Uterus (tissue), 4 donors: ENCODE measurements around the gene ADD1. TPM values are rescaled to one million over a fixed set of nuclear protein-coding genes. Genes with fewer than 3 reads are reported as not detected.

ENCODE experiments used
- DNase-seq, 2 donors: peaks; one replicate each; pipeline ENCODE4 v3.0.0-alpha.2; 2019 to 2020
- H3K27ac ChIP-seq, 2 donors: fragments of 200-600 bp; sonication (generic); 1 replicate in 1 of 2; 2 replicates in 1 of 2; pipeline ENCODE4 v1.5.1; 2016 to 2018
- H3K27me3 ChIP-seq, 2 donors: fragments of 200-600 bp; sonication (generic); one replicate each; pipeline ENCODE4 v1.5.1; 2018 to 2019; ENCODE audit warnings: control low read depth in 1 of 2
- H3K36me3 ChIP-seq, 2 donors: fragments of 200-600 bp; sonication (generic); one replicate each; pipeline ENCODE4 v1.5.1; 2019; ENCODE audit warnings: control low read depth in 1 of 2
- H3K4me1 ChIP-seq, 2 donors: fragments of 200-600 bp; sonication (generic); one replicate each; pipeline ENCODE4 v1.5.1; 2018 to 2019; ENCODE audit warnings: control low read depth in 1 of 2
- H3K4me3 ChIP-seq, 2 donors: fragments of 200-600 bp; sonication (generic); 1 replicate in 1 of 2; 2 replicates in 1 of 2; pipeline ENCODE4 v1.5.1; 2018 to 2019; ENCODE audit warnings: mild to moderate bottlenecking in 1 of 2
- H3K9me3 ChIP-seq, 2 donors: fragments of 200-600 bp; sonication (generic); one replicate each; pipeline ENCODE4 v1.5.1; 2019; ENCODE audit warnings: control low read depth in 1 of 2
- POLR2A ChIP-seq, 2 donors: fragments of 450-650 bp; IDR thresholded peaks; one replicate each; pipeline ENCODE4 v1.6.1; 2016; ENCODE audit warnings: antibody characterized with exemption in 2 of 2, mild to moderate bottlenecking in 1 of 2, moderate library complexity in 1 of 2
- intact Hi-C: fragments of 100-400 bp; cut with DNase I; formaldehyde crosslinking; loops from one replicate; pipeline ENCODE4 v1.15.1; 2023; ENCODE audit warnings: low total_unique reads
- total RNA-seq, 4 donors: library from RNA; depleted of rRNA in 3 of 4; stranded (reverse); fragments of >200 nt in 3 of 4; gene quantifications; one replicate each; pipeline versions ENCODE4 v1.1.0 to v1.2.4, GENCODE V29; 2014 to 2023
- TF ChIP-seq, protein P1 (sequence below), 4 experiments: fragments of 200-600 bp in 2 of 4; fragments of 450-650 bp in 2 of 4; sonication (generic) in 2 of 4; IDR thresholded peaks; one replicate each; pipeline ENCODE4 v1.5.1; 2016 to 2019; ENCODE audit warnings: antibody characterized with exemption in 4 of 4, mild to moderate bottlenecking in 2 of 4, moderate library complexity in 1 of 4
- donor health status: DM: yes; HTN: yes; CAD: no.

Gene ADD1
- total RNA-seq, 4 donors from 2014 or later: 161 to 403 (median 225) TPM

DNA sequence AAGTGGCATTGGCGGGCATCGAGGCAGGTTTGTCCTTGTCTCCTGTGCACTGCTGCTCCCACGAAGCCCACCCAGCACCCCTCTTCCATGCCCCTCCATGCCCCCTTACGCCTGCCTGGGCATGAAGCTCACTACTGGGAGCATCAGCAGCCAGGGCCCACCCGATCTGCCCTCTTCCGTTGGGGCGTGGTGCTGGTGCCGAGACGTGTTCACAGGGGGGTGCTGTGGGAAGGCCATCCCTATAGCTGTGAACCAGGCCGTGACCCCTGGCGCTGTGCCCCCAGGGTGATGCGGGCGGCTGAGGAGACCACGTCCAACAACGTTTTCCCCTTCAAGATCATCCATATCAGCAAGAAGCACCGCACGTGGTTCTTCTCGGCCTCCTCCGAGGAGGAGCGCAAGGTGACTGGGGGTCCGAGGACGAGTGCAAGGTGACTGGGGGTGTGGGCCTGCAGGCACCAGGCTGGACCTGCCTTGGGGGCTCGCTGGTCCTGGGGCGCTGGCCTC is 19.3 kb upstream of the ADD1 start:
- H3K27ac ChIP-seq: no peak overlapping the region
- no peak overlapping the region for H3K4me3 ChIP-seq
- TF ChIP-seq POLR2A (IDR thresholded peaks at IDR 0.05): no peak
- TF ChIP-seq, protein P1, sequence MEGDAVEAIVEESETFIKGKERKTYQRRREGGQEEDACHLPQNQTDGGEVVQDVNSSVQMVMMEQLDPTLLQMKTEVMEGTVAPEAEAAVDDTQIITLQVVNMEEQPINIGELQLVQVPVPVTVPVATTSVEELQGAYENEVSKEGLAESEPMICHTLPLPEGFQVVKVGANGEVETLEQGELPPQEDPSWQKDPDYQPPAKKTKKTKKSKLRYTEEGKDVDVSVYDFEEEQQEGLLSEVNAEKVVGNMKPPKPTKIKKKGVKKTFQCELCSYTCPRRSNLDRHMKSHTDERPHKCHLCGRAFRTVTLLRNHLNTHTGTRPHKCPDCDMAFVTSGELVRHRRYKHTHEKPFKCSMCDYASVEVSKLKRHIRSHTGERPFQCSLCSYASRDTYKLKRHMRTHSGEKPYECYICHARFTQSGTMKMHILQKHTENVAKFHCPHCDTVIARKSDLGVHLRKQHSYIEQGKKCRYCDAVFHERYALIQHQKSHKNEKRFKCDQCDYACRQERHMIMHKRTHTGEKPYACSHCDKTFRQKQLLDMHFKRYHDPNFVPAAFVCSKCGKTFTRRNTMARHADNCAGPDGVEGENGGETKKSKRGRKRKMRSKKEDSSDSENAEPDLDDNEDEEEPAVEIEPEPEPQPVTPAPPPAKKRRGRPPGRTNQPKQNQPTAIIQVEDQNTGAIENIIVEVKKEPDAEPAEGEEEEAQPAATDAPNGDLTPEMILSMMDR (IDR thresholded peaks at IDR 0.05): no peak
- H3K27me3 ChIP-seq: no peaks in the 10 kb centered on the region
- H3K9me3 ChIP-seq: no peaks in the 10 kb centered on the region
- no peaks in the 10 kb centered on the region for H3K36me3 ChIP-seq
- DNase-seq: no peak
- H3K4me1 ChIP-seq: no peaks in the 10 kb centered on the region
- intact Hi-C loops: no loop called here

DNA sequence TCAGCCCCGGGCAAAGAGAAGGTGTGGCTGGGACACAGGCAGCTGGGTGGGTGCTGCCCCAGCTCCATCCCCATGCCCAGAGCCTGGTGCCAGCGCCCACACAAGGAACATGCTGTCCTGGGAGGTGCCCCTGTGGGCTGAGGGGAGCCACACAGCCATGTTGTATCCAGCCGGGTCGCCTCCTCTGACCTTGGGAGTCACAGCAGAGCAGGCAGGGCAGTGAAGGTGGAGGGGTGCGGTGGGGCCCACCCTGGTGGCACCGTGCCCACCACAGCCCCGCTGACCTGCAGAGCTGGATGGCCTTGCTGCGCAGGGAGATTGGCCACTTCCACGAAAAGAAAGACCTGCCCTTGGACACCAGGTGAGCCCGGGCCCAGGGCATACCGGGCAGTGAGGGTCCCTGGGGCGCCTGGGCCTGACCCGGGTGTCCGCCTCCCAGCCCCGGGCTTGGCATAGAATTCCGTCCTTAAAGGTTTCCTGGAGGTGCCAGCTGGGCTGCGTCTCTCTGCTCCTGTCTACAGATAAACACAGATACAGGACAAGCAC is 18.7 kb upstream of the ADD1 start:
- no peaks in the 10 kb centered on the region for H3K9me3 ChIP-seq
- no peaks in the 10 kb centered on the region for H3K36me3 ChIP-seq
- no peaks in the 10 kb centered on the region for H3K4me1 ChIP-seq
- H3K27me3 ChIP-seq: no peaks in the 10 kb centered on the region
- H3K4me3 ChIP-seq: no peak overlapping the region
- no peak for DNase-seq
- intact Hi-C loops: no loop called here
- no peak for TF ChIP-seq POLR2A (IDR thresholded peaks at IDR 0.05)
- TF ChIP-seq, protein P1 (IDR thresholded peaks at IDR 0.05): no peak
- H3K27ac ChIP-seq: no peak overlapping the region

DNA sequence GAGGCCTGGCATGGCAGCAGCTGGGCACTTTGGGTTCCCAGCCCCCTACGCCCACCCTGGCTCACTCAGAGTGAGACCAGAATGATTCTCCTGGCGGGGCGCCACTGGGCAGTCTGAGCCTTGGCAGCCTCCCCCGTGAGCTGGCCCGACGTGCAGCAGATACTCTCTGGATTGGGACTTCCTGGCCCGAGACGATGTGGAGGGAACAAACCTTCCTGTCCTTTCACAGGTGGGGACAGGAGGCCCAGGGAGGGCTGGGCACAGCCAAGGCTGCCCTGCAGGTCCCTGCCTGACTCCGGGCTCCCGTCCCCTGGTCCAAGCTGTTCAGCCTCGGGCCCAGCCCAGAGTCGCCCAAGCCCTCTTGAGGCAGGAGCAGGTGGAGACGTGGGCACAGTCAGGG is 17.9 kb upstream of the ADD1 start:
- H3K36me3 ChIP-seq: no peaks in the 10 kb centered on the region
- H3K27ac ChIP-seq: no peak overlapping the region
- H3K4me1 ChIP-seq: no peaks in the 10 kb centered on the region
- H3K9me3 ChIP-seq: no peaks in the 10 kb centered on the region
- TF ChIP-seq, protein P1 (IDR thresholded peaks at IDR 0.05): no peak
- TF ChIP-seq POLR2A (IDR thresholded peaks at IDR 0.05): no peak
- H3K27me3 ChIP-seq: no peaks in the 10 kb centered on the region
- no peak overlapping the region for H3K4me3 ChIP-seq
- intact Hi-C loops: no loop called here
- no peak for DNase-seq

DNA sequence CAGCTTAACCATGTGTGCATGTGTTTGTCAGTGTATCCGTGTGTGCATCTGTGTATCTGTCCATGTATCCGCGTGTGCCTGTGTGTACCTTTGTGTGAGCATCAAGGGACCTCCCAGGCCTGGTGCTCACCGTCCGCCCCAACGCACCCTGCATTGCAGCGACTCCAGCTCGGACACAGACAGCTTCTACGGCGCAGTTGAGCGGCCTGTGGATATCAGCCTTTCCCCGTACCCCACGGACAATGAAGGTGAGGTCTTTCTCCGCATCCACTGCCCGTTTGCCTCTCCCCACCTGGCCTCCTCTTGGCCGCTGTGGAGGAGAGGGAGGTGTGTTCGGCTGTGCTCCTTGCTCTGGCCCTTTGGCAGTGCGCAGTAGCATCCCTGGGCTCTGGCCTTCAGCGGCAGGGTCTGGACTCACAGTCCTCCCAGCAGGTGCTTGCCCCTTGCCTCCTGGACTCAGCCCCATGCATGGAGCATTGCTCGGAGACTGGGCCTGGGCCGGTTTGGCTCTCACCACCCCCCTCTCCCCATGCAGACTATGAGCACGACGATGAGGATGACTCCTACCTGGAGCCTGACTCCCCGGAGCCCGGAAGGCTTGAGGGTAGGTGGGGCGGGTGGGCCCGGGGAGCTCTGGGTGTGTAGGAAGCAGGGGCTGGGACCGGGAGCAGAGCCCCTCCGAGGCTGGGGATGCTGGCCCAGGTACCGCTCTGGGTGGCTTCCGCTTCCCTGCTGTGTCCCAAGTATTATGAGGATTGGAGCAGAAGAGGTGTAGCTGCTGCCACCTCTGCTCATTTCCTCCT is 16.4 kb upstream of the ADD1 start:
- intact Hi-C loops: no loop called here
- Histone ChIP-seq H3K27me3 (no peaks in the 10 kb centered on the region), H3K4me3 (no peak overlapping the region), H3K4me1 (no peaks in the 10 kb centered on the region), H3K36me3 (no peaks in the 10 kb centered on the region), H3K27ac (no peak overlapping the region), H3K9me3 (no peaks in the 10 kb centered on the region)
- DNase-seq: no peak
- TF ChIP-seq, protein P1 (IDR thresholded peaks at IDR 0.05): no peak
- no peak for TF ChIP-seq POLR2A (IDR thresholded peaks at IDR 0.05)
